GM18526 (cell line): ENCODE data around the gene PPM1L.

Experiments
- POLR2A ChIP-seq: IDR thresholded peaks from 3 replicates; pipeline ENCODE4 v1.6.1; 2011; ENCODE audit not compliant: insufficient read length; ENCODE audit errors: extremely low read depth

The PPM1L gene

GRCh38 chr3:160792540-160792939 lies 36.5 kb downstream of the PPM1L start:
- no peak for TF ChIP-seq POLR2A

DNA sequence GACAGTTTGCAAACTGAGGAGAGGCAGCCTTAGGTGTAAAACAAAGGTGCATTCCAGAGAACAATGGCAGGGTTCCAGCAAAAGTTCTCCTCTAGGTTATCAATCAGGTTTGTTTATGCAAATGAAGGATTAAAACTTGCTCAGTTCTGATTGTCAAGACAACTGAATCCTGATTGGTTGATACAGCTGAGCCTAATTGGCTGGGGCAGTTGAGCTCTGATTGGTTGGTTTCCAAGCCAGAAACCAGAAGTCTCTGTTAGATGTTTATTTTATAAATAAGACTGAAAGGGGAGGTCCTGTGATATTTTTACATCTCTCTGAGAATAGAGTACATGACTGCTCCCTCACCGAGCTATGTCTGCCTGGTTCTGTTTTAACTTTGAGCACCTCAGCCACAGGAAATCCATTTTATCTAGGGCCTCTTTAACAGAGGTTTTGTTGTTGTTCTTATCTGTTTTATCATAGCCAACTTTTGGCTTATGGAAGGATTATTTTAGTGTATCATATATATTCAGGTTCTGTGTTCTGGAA lies 37.8 kb downstream of the PPM1L start:
- TF ChIP-seq POLR2A: no peak

DNA sequence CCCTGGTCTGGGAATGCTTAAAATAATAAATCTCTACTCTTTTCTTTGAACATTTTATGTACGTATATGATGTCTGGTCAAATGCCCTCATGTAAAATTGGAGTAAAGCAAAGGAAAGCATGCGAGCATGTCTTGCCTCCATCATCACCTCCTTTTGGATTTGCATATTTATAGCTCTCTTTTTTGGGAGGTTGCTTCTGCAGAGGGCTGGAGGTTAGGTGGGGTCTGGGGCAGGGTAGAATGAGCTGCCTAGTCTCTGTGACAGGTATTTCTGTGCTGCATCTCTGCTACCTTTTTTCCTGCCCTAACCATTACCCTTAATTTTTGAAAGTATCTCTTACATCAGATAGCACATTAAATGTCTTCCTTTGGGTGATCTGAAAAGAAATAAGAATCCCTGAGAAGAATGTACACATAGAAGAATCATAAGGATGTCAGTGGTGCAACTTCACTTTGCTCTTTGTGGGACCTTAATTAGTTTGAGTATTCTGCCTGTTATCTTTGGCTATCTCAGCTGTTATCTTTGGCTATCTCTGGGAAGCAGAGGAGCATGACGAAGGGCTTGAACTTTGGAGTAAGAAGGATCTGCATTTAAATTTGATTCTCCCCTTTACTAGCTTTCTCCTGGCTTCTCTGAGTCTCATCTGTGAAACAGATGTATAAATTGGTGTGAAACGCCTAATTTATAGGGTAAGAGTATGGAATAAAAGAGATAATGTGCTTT lies 40.2 kb downstream of the PPM1L start:
- TF ChIP-seq POLR2A: no peak

GRCh38 chr3:160796813-160797164 lies 40.8 kb downstream of the PPM1L start:
- no peak for TF ChIP-seq POLR2A

DNA sequence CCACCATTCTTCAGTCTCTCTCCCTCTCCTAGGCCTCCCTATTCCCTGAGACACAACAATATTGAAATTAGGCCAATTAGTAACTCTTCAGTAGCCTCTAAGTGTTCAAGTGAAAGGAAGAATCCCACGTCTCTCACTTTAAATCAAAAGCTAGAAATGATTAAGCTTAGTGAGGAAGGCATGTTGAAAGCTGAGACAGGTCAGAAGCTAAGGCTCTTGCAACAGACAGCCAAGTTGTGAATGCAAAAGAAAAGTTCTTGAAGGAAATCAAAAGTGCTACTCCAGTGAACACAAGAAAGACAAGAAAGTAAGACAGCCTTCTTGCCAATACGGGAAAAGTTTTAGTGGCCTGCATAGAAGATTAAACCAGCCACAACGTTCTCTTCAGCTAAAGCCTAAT lies 41.3 kb downstream of the PPM1L start:
- no peak for TF ChIP-seq POLR2A

- TF ChIP-seq POLR2A: no peak
Observed at GRCh38 chr3:160801386-160802118, 45.5 kb downstream of the PPM1L start.

- TF ChIP-seq POLR2A: no peak
Observed at GRCh38 chr3:160804762-160805161, 48.7 kb downstream of the PPM1L start.

GRCh38 chr3:160806094-160806493 lies 50.1 kb downstream of the PPM1L start:
- no peak for TF ChIP-seq POLR2A

- no peak for TF ChIP-seq POLR2A
Observed at GRCh38 chr3:160806686-160807085, 50.7 kb downstream of the PPM1L start.

- no peak for TF ChIP-seq POLR2A
Observed at GRCh38 chr3:160808838-160809237, 52.8 kb downstream of the PPM1L start.

DNA sequence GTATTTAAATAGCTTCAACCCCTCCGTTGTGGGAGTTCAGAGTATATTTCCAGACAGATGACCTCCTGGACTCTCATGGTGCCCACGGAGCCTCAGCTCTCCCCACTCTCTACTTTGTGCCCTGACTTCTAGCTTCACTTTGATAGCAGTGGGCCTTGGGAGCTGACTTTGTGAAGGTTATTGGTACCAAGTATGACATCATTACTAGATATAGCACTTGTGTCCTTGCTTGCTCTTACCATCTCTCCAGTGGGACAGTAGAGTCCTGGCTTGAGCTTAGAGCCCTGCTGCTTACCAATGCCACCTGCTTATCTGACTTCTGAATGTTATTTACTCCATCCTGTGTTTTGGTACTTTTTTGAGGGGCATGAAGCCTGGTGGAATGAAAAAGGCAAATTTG lies 53.4 kb downstream of the PPM1L start:
- no peak for TF ChIP-seq POLR2A

DNA sequence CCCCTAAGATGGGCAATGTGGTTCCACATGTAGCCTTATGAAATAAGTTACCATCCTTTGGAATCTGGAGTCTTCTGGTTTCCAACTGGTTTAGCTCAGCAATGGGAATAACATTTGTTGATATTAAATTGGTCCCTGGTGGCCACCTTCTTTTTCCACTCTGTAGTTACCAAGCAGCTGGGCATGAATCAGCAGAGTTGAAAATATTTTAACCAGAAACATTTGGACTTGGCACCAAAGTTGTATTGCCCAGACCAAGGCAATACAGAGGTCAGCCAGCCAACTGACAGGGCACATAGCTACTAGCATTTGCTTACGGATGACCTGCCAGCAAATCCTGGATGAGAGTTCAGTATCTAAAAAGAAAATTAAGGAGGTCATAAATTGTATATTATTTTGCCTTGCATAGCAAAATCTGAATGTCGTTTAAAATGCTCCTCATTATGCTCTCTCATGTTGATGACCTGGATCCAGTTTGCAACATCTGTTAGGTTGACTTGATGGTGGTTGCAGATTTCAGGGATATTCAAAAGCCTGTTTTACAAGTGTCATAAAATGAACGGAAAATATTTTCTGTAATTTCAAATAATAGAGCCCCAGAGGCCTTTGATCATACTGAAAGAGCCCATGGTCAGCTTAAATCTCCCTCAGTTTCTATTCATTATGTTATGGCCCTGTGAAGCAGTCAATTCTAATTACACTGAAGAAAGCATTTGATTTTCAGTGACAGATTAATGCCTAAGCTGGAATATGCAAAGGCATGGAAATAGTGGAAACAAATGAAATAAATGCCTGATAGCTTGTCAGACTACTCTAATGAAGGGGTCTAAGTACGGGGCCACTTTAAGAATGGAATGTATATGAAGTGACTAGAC lies 54.6 kb downstream of the PPM1L start:
- no peak for TF ChIP-seq POLR2A

GRCh38 chr3:160811237-160811548 lies 55.2 kb downstream of the PPM1L start:
- no peak for TF ChIP-seq POLR2A

- TF ChIP-seq POLR2A: no peak
Observed at GRCh38 chr3:160812304-160812703, 56.3 kb downstream of the PPM1L start.

GRCh38 chr3:160815280-160815679 lies 59.2 kb downstream of the PPM1L start:
- no peak for TF ChIP-seq POLR2A

- no peak for TF ChIP-seq POLR2A
Observed at GRCh38 chr3:160820022-160820421, 64.0 kb downstream of the PPM1L start.
